ENCODE results near the gene SMYD3. TPM values are rescaled to one million over a fixed set of nuclear protein-coding genes. Genes with fewer than 3 reads are reported as not detected.
A peak's percentile ranks its signal among the peaks of the same experiment; 100 is the strongest.

Gene SMYD3
- total and polyA plus RNA-seq, 9 of the 15 experiments (the other 6 are each of a cell fraction or from before 2014, with no cell fraction given), result 128 to 440 (median 197) TPM

- H3K4me1 ChIP-seq (replicated peaks in 1 of 2; ENCODE audit: control insufficient read depth in 2 of 2, insufficient read depth in 2 of 2, low read length in 2 of 2), result peaks cover 8 to 39% of the 10 kb centered on the region in 2 experiments
- no peak overlapping the region for H3K4me3 ChIP-seq
- intact Hi-C loops (cut with micrococcal nuclease) (loop anchor here (10.0 kb wide), 1 partner anchor 211 kb away; no protein-coding TSS in a partner anchor), in situ Hi-C loops (cut with MboI) (no loop called here)
- H4K20me1 ChIP-seq (replicated peaks; ENCODE audit: control insufficient read depth, insufficient read depth, low read length), result no peaks in the 10 kb centered on the region
- peak overlapping the region; percentile 88 for H3K27ac ChIP-seq (ENCODE audit: extremely low read depth, low read depth, low read length)
- no peaks in the 10 kb centered on the region for H3K9me3 ChIP-seq (replicated peaks; ENCODE audit: control insufficient read depth, insufficient read depth, low read depth, low read length)
- ChIA-PET POLR2A (interaction anchor here (0.7 to 2.5 kb wide), 5 partner anchors 9 to 59 kb away, joined by 3 to 12 read pairs (median 3); no protein-coding TSS in a partner anchor), CTCF (ENCODE audit: low intra/inter-chr PET ratio) (no interaction called here)
- WGBS (ENCODE audit: insufficient coverage, low coverage, missing lambda C conversion rate), result 29% methylated on average over 3 of the region's 3 CpGs
- DNase-seq (ENCODE audit: extremely low read depth in 1 of 4, low spot score in 3 of 4) (peak in 1 of 4 experiments; percentile 32), FAIRE-seq (peak; percentile 35), ATAC-seq (peak; percentile 36)
- peak overlapping the region; percentile 61 for H2AFZ ChIP-seq (ENCODE audit: low read depth, low read length)
- no TSS peak for BruUV-seq (replicated peaks)
- H3K36me3 ChIP-seq (ENCODE audit: control insufficient read depth, insufficient read depth, low read length), result no peaks in the 10 kb centered on the region
- H3K9me1 ChIP-seq (ENCODE audit: control insufficient read depth, insufficient read depth, low read length), result no peaks in the 10 kb centered on the region
- H3K9ac ChIP-seq (ENCODE audit: insufficient read depth in 1 of 2, low read depth in 2 of 2, low read length in 2 of 2), result peak overlapping the region in 1 of 2 experiments; percentile 65; a peak in 1 of 4 replicates
- peak overlapping the region; percentile 28 for H3K4me2 ChIP-seq (ENCODE audit: insufficient read depth, low read length)
- H3K79me2 ChIP-seq (ENCODE audit: control insufficient read depth, insufficient read depth, low read length), result no peaks in the 10 kb centered on the region
- no peaks in the 10 kb centered on the region for H3K27me3 ChIP-seq (ENCODE audit: control insufficient read depth in 2 of 2, insufficient read depth in 2 of 2, low read length in 2 of 2)
- TF ChIP-seq MAX (CRISPR knock-in tag; IDR thresholded peaks at IDR 0.05) (no peak), KLF1 (tag; IDR thresholded peaks at IDR 0.05) (no peak), HCFC1 (IDR thresholded peaks at IDR 0.05; ENCODE audit: low read depth, low read length) (no peak), ZNF212 (CRISPR knock-in tag; IDR thresholded peaks at IDR 0.05) (no peak), TEAD1 (CRISPR knock-in tag; IDR thresholded peaks at IDR 0.05) (peak in 1 of 2 experiments; percentile 10; a peak in 1 of 4 replicates), DMBX1 (CRISPR knock-in tag; IDR thresholded peaks at IDR 0.05; ENCODE audit: borderline replicate concordance) (peak; percentile 51; the same call in 1 of the 2 replicates), SMC3 (conservative IDR thresholded peaks at IDR 0.05; ENCODE audit: insufficient read depth, low read depth, low read length) (no peak), IRF9 (tag; IDR thresholded peaks at IDR 0.05) (no peak), ZNF449 (CRISPR knock-in tag; IDR thresholded peaks at IDR 0.05) (no peak), HDAC8 (tag; IDR thresholded peaks at IDR 0.05) (no peak), PHB (CRISPR knock-in tag; IDR thresholded peaks at IDR 0.05) (no peak), POLR2A (conservative IDR thresholded peaks at IDR 0.05) (no peak), SUPT5H (IDR thresholded peaks at IDR 0.05) (no peak), YY1 (IDR thresholded peaks at IDR 0.05; ENCODE audit: borderline replicate concordance in 1 of 3, control insufficient read depth in 1 of 3, extremely low read depth in 1 of 3, insufficient read depth in 3 of 3, insufficient read length in 1 of 3, insufficient replicate concordance in 2 of 3, low read depth in 1 of 3, low read length in 2 of 3) (no peak), CREM (IDR thresholded peaks at IDR 0.05; ENCODE audit: low read depth) (no peak), E2F5 (CRISPR knock-in tag; IDR thresholded peaks at IDR 0.05) (no peak), MTF1 (CRISPR knock-in tag; IDR thresholded peaks at IDR 0.05; ENCODE audit: borderline replicate concordance) (no peak)
Measured at GRCh38 chr1:246213502-246213901, 293.6 kb downstream of the SMYD3 start.

Measured in K562 (cell line).